CD4-positive, alpha-beta T cell treated with Interferon gamma for 1 hour (primary cell): Measurements from ENCODE around the gene IL13RA1.
"Not testable (repeated sequence)": the region's sequence is repeated elsewhere in the genome, so short reads cannot be mapped to it uniquely, and the experiment has no call there.

Experiments used
- DNase-seq: peaks from one replicate; pipeline ENCODE4 v3.0.0-alpha.2; 2020

IL13RA1 gene

DNA sequence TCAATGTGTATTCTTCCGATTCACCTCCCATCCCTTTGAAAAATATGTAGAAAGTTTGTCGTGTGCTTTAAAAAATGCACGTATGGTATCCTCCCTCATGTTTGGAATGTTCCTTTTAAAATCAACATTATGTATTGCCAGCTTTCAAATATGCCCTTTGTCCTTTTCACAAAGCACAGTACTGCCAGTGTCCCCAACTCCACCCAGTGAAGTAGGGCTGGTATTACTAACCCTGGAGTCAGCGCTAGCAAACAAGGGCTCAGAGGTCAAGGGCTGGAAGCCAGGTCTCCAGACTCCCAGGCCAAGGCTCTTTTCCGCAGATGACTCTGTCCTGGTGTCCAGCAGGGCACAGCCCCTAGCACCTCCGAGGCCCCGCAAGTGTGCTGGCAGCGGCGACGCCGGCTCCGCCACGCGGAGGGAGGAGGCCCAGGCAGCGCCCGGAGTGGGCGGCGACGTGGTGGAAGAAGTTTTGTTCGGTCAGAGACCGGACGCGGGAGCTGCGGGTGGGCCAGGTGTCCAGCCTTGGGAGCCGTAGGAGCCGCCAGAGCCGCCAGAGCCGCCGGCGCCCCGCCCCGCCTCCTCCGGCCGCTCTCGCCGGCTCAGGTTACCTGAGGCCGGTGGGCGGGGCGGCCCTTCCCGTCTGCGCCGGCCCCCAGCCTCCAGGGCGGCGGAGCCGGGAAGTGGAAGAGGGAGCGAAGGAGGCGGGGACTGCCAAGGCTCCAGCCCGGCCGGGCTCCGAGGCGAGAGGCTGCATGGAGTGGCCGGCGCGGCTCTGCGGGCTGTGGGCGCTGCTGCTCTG lies at the start of gene IL13RA1:
IL13RA1 (plus strand) TSS at position 720 of the 799 bp plus-strand sequence; CDS start at position 753, 33 bp downstream.
- DNase-seq = peak; percentile 26

DNA sequence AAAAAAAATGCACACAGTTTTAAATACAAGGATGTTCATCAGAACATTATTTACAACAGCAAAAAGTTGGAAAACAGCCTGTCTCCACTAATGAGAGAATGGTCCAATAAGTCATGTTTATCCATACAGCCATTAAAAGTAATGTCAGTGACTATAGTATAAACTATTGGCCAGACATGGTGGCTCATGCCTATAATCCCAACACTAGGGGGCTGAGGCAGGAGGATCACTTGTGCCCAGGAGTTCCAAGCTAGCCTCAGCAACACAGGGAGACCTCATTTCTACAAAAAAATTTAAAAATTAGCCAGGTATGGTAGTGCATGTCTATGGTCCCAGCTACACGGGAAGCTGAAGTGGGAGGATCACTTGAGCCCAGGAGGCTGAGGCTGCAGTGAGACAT lies 48.1 kb upstream of the IL13RA1 start:
- DNase-seq = no peak

- no peak for DNase-seq
Measured at GRCh38 chrX:118682258-118683014, 45.0 kb upstream of the IL13RA1 start.

GRCh38 chrX:118685393-118685792 lies 42.0 kb upstream of the IL13RA1 start:
- DNase-seq = no peak

DNA sequence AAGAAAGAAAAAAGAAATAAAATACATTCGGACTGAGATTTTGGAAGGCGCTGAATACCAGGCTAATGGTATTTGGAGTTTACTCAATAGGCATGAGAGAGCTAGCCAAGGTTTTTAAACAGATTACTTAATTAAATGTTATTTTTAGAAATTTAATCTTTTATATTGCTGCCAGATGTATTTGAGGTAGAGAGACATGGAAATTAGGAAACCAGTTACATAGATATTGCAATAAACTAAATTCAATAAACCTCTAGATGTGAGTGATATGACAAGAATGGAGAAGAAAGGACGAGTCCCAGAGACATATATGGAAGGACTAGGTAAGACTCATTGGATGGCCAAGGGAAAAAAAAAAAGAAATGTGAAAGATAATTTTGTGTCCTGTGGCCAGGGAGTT lies 38.5 kb upstream of the IL13RA1 start:
- DNase-seq = no peak

- no peak for DNase-seq
Measured at GRCh38 chrX:118693843-118694242, 33.6 kb upstream of the IL13RA1 start.

DNA sequence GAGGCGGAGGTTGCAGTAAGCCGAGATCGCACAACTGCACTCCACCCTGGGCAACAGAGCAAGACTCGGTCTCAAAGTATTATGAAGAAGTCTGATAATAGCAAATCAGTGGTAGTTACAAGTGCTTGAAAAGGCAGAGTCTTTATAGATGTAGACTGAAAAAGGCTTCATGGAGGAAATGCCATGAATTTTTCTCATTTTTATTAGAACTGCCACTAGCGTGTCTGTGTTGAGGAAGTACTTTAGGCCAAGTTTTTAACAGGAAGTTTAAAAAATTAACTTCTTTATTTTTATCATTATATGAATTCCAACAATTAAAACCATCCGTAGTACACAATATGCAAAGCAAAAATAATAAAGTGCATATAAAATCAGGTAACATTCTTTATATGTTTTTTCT lies 32.8 kb upstream of the IL13RA1 start:
- DNase-seq = no peak

- peak; percentile 30 for DNase-seq
Measured at GRCh38 chrX:118698516-118699170, 28.8 kb upstream of the IL13RA1 start.

DNA sequence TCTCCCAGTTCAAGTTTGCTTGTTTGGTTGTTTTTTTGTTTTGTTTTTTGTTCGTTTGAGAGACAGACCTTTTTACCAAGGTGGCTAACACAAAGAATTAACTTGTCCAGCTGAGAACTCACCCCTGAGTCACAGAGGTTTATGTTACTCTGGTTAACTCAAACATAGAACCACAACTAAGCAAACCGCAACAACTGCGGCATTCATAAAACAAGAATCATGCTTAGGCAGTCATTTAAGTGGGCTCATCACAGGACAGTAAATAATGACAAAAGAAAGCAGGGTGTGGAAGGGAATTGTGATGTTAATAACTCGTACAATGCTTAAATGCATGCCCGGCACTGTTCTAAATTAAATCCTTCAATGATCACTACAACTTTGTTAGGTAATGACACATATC lies 24.7 kb upstream of the IL13RA1 start:
- DNase-seq = no peak

DNA sequence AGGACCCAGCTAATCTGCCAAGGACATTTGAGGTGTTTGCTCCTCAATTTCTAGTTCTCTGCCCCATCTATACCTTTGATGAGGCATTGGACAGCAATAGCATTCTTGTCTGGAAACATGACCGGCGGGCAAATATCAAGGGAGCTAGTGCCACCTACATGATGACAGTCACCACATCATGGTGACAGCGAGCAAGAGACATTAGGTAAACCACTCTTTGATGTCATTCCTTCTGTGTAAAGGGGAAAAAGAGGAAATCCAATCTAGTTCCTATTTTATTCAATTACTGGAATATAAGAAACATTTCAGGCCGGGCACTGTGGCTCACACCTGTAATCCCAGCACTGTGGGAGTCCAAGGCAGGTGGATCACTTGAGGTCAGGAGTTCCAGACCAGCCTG lies 20.7 kb upstream of the IL13RA1 start:
- no peak for DNase-seq

DNA sequence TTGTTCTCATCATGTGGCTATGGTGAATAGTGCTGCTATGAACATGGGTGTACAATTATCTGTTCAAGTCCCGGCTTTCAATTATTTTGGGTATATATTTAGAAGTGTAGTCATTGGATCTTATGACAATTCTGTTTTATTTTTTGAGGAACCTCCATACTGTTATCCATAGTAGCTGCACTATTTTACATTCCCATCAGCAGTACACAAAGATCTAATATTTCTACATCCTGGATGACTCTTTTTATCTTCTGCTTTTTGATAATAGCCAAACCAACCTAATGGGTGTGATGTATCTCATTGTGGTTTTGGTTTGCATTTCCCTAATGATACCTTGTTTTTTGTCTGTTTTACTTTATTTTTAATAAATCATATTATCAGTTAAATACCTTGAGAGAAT lies 12.9 kb upstream of the IL13RA1 start:
- DNase-seq = no peak

GRCh38 chrX:118715917-118716316 lies 11.5 kb upstream of the IL13RA1 start:
- DNase-seq = not testable (repeated sequence)

DNA sequence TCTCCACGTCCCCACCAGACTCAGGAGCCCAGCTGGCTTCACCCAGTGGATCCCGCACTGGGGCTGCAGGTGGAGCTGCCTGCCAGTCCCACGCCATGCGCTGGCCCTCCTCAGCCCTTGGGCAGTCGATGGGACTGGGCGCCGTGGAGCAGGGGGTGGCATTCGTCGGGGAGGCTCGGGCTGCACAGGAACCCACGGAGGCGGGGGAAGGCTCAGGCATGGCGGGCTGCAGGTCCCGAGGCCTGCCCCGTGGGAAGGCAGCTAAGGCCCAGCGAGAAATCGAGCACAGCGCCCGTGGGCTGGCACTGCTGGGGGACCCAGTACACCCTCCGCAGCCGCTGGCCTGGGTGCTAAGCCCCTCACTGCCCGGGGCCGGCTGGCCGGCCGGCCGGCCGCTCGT lies 10.6 kb upstream of the IL13RA1 start:
- DNase-seq = not testable (repeated sequence)

DNA sequence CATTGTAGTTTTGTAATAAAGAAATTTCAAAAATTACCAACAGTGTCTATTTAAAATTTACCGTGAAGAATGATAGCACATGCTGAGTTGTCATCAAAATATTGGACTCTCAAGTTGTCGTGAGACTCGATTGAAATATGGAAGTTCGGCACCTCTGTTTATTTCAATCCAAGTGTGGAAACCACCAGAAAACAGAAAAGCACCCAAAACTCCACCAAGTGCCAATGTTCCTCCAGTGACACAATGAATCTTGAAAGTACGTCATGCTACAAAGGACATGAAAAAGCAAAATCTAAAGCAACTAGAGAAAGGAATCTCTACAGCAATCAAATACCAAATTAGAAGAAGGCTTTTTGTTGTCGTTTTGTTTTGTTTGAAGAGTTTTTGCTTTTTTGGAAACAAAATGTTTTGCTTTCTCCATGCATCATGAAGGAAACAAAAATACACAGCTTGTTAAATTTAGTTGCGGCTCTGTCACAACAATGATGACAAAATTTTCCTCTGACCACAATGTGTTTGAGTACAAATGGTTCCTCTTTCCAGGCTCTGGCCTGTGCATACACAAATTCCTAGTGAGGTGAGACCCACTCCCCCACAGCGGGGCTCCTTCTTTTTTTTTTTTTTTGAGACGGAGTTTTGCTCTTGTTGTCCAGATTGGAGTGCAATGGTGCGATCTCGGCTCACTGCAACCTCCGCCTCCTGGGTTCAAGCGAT lies 9.6 kb upstream of the IL13RA1 start:
- DNase-seq = peak; percentile 20

DNA sequence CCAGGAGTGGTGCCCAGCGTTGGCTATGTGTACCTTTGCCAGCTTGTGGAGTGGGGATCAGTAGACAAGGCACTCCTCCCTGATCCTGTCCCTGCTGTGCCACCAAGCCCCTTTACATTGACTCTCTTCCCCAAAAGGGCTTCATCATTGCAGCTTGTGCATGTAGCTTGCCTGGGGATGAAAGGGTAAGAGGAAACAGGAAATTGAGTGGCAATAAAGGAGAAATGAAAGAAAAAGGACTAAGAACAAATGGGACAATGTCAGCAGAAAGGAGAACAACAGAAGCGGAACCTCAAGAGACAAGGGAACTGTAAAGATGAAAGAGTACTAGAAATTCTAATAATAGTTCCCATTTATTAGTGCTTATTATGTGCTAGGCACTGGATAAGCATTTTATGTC lies 8.7 kb upstream of the IL13RA1 start:
- peak; percentile 18 for DNase-seq

DNA sequence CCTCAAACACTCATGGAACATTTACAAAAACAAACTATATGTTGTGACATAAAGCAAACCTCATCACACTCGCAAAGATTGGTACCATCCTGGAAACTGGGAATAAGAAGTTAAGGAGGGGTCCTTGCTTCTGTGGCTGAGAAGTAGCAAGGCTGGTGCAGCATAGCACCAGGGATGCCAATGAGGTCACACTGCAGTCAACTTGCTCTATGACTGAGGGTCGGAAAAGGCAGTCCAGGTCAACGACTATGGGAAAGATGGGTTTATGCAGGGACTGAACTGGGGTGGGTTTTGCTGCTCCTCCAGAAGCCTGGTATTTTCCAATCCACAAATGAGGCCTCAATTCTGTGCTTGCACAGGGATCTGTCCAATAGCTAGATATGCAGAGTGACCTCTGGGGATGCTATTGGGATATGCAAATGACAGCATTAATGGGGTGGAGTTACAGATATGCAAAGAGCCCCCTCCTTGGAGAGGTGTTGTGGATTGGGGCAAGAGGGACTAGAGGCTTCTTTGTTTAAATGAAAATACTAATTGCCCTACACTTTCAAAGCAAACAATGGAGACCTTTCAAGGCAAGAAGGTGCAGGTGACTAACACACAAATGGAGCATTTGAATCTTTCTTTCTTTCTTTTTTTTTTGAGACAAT lies 7.2 kb upstream of the IL13RA1 start:
- DNase-seq = no peak

- no peak for DNase-seq
Measured at GRCh38 chrX:118723376-118723775, 4.0 kb upstream of the IL13RA1 start.

GRCh38 chrX:118724365-118724764 lies 3.0 kb upstream of the IL13RA1 start:
- DNase-seq = no peak

DNA sequence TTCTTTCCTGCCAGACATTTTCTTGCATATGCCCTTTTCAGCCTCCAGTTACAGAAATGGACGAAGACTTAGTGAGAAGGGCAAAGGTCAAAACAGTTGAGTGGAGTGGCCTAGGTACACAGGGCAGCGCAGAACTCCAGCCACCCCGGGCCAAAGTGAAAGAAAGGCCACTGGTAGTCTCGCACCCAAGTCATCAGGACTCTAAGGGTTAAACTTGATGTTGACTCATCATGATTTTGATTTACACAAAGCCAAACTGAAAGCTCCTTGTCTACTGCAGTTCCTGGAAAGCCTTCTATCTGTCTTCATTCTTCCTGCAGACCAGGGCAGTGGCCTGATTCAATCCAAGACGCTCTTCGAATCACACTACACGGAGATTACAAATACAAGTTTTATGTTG lies 2.6 kb upstream of the IL13RA1 start:
- DNase-seq = no peak

DNA sequence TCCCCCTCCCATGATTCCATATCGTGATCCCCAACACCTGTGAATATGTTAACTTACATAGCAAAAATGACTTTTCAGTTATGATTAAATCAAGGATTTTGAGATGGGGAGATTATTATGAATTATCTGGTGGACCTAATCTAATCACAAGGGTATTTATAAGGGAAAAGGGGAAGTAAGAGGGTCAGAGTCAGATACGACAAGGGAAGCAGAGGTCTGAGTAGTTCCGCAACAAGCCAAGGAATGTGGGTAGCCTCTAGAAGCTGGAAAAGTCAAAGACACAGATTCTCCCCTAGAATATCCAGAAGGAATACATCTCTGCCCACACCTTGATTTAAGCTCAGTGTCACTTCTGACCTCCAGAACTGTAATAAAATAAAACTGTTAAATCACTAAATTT lies 1.0 kb upstream of the IL13RA1 start:
- no peak for DNase-seq

DNA sequence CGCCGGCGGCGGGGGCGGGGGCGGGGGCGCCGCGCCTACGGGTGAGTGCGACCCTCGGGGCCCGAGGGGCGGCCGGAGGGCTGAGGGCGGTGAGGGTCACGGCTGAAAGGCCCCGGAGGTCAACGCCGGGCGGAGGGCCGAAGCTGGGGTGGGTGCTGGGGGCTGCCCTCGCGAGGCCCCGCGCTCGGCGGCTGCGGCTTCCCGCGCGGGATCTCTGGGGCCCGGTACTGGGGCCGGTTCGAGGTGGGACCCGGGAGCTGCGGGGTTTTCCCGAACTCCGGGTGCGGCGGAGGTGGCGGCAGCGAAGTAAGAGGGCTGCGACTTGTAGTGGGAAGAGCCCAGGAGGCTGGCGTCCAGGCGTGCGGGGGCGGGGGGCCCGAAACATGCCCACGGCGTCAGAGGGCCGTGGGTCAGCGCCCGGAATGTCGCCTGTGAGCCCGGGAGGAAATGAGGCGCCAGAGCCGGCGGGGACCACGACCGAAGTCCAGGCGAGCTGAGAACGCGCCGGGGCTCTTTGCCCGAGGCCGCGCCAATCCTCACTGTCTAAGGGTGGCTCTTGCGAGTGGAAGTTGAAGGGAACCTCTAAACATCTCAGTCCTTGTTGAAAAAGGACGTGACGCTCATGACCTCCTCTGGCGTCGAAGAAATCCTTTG lies 407 bp downstream of the IL13RA1 start:
- DNase-seq = no peak

DNA sequence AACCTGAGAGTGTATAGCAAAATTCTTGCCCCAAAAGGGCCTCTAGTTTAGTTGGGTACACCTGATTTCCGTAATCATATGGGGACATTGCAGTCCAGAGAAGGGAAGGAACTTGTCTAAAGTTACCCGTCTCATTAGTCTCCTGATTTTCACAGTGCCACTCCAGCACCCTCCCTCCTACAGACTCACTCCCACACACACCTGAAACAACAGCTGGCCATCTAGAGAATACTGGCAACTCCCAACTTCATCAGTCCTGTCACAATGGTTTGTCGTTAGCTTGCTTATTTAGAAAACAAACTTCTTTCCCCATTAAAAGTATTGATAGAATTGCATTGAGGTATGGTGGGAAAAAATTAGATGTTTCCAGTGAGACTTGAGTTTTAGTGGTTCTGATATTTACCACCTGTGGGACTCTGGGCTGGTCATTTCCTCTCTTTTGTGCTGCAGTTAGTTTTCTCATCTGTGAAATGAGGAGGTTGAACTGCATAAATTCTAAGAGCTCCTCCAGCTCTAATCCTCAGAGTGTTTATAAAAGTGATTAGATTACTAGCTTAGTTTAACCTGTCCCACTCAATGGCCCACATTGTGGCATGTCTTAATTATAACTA lies 1.7 kb downstream of the IL13RA1 start:
- DNase-seq = no peak
